Neural crest cell (in vitro differentiated cells): Measurements from ENCODE around the gene DEPDC7. TPM values are rescaled to one million over a fixed set of nuclear protein-coding genes. Genes with fewer than 3 reads are reported as not detected.

Experiments used
- DNase-seq: peaks from one replicate; pipeline ENCODE4 v3.0.0; 2021; ENCODE audit warnings: low read depth, mixed read lengths, low spot score
- H3K27ac Mint-ChIP-seq: one replicate; pipeline ENCODE4 v1.8.0; 2021; ENCODE audit warnings: mild to moderate bottlenecking, mixed read lengths; ENCODE audit not compliant: unreplicated experiment
- H3K27me3 Mint-ChIP-seq: 2 replicates; pipeline ENCODE4 v1.8.0; 2021; ENCODE audit warnings: low read depth, mild to moderate bottlenecking, mixed read lengths
- H3K36me3 Mint-ChIP-seq: 2 replicates; pipeline ENCODE4 v1.8.0; 2021; ENCODE audit warnings: low read depth, mild to moderate bottlenecking, mixed read lengths
- H3K4me1 Mint-ChIP-seq: 2 replicates; pipeline ENCODE4 v1.8.0; 2021; ENCODE audit warnings: mixed read lengths
- H3K4me3 Mint-ChIP-seq: one replicate; pipeline ENCODE4 v1.8.0; 2021; ENCODE audit warnings: mild to moderate bottlenecking, mixed read lengths
- H3K9me3 Mint-ChIP-seq: 2 replicates; pipeline ENCODE4 v1.8.0; 2021; ENCODE audit warnings: mixed read lengths
- total RNA-seq: library from RNA; stranded (reverse); gene quantifications from 2 replicates; pipeline ENCODE4 v1.2.1, GENCODE V29; 2021
- TF ChIP-seq, protein P1 (sequence below): fragments of 200-600 bp; sonication (generic); conservative IDR thresholded peaks from 2 replicates; pipeline ENCODE4 v1.5.0; 2021; ENCODE audit warnings: antibody characterized with exemption, mild to moderate bottlenecking

DEPDC7 gene
- total RNA-seq, 1 donor from 2014 or later: 3.9 TPM

DNA sequence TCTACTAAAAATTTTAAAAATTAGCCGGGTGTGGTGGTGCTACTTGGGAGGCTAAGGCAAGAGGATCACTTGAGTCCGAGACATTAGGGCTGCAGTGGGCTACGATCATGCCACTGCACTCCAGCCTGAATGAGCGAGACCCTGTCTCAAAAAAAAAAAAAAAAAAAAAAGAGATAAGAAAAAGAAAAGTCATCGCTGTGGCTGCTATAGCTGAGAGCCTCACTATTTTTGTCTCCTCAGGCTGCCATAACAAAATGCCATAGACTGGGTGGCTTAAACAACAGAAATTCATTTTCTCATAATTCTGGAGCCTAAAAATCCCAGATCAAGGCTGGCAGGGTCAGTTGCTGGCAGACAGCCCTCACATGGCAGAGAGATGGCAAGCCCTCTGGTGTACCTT lies 30.1 kb upstream of the DEPDC7 start:
- TF ChIP-seq, protein P1, sequence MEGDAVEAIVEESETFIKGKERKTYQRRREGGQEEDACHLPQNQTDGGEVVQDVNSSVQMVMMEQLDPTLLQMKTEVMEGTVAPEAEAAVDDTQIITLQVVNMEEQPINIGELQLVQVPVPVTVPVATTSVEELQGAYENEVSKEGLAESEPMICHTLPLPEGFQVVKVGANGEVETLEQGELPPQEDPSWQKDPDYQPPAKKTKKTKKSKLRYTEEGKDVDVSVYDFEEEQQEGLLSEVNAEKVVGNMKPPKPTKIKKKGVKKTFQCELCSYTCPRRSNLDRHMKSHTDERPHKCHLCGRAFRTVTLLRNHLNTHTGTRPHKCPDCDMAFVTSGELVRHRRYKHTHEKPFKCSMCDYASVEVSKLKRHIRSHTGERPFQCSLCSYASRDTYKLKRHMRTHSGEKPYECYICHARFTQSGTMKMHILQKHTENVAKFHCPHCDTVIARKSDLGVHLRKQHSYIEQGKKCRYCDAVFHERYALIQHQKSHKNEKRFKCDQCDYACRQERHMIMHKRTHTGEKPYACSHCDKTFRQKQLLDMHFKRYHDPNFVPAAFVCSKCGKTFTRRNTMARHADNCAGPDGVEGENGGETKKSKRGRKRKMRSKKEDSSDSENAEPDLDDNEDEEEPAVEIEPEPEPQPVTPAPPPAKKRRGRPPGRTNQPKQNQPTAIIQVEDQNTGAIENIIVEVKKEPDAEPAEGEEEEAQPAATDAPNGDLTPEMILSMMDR: no peak
- Mint-ChIP-seq H3K27ac (no peak overlapping the region), H3K36me3 (peaks cover 4% of the 10 kb centered on the region), H3K27me3 (no peaks in the 10 kb centered on the region), H3K4me3 (no peak overlapping the region), H3K4me1 (no peaks in the 10 kb centered on the region), H3K9me3 (peaks cover 4% of the 10 kb centered on the region)
- no peak for DNase-seq

DNA sequence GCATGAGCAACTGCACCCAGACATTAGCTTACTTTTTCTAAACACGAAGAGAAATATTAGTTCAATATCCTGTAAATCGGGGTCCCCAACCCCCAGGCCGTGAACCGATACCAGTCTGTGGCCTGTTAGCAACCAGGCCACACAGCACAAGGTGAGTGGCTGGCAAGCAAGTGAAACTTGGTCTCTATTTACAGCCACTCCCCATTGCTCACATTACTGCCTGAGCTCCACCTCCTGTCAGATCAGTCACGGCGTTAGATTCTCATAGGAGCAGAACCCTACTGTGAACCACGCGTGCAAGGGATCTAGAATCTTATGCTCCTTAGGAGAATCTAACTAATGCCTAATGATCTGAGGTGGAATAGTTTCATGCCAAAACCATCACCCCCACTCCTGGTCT lies 27.8 kb upstream of the DEPDC7 start:
- H3K27ac Mint-ChIP-seq: no peak overlapping the region
- peaks cover 3% of the 10 kb centered on the region for H3K27me3 Mint-ChIP-seq
- no peak for DNase-seq
- H3K4me3 Mint-ChIP-seq: no peak overlapping the region
- TF ChIP-seq, protein P1: no peak
- peaks cover 10% of the 10 kb centered on the region for H3K9me3 Mint-ChIP-seq
- peaks cover 9% of the 10 kb centered on the region for H3K36me3 Mint-ChIP-seq
- H3K4me1 Mint-ChIP-seq: no peaks in the 10 kb centered on the region

DNA sequence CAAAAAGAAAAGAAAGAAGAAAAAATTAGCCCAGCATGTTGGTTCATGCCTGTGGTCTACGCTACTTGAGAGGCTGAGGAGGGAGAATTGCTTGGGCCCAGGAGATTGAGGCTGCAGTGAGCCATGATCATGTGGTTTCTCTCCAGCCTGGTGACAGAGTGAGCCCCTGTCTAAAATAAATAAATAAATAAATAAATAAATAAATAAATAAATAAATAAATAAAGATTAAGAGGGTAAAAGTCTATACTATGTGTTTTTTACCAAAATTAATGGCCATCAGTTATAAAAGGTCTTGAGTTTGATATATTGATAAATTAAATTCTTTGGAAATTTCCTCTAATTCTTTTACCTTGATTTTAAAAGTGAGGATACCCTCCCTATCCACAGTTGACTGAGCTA lies 25.2 kb upstream of the DEPDC7 start:
- TF ChIP-seq, protein P1: no peak
- H3K9me3 Mint-ChIP-seq: peaks cover 10% of the 10 kb centered on the region
- no peak overlapping the region for H3K4me3 Mint-ChIP-seq
- no peaks in the 10 kb centered on the region for H3K4me1 Mint-ChIP-seq
- no peak overlapping the region for H3K27ac Mint-ChIP-seq
- H3K36me3 Mint-ChIP-seq: peaks cover 9% of the 10 kb centered on the region
- H3K27me3 Mint-ChIP-seq: peaks cover 17% of the 10 kb centered on the region
- no peak for DNase-seq

DNA sequence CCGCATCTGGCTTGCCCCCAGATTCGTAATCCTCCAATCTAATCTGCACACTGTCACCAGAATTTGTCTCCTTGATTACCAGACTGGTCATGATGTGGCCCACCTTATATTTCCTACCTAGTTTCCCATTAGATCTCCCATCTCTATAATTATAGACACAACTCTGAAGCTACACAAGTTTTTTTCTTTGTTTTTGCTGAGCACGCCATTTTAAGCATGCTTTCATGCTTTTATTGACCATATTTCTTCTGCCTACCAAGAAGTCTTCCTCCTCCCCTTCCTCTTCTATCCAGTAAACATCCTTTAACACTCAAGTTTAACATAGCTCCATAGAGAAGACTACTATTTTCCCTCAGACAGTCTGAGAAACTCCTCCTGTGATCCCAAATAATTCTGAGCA lies 24.3 kb upstream of the DEPDC7 start:
- no peak for DNase-seq
- TF ChIP-seq, protein P1: no peak
- no peak overlapping the region for H3K4me3 Mint-ChIP-seq
- no peaks in the 10 kb centered on the region for H3K4me1 Mint-ChIP-seq
- peaks cover 10% of the 10 kb centered on the region for H3K9me3 Mint-ChIP-seq
- peaks cover 27% of the 10 kb centered on the region for H3K27me3 Mint-ChIP-seq
- peaks cover 9% of the 10 kb centered on the region for H3K36me3 Mint-ChIP-seq
- no peak overlapping the region for H3K27ac Mint-ChIP-seq

DNA sequence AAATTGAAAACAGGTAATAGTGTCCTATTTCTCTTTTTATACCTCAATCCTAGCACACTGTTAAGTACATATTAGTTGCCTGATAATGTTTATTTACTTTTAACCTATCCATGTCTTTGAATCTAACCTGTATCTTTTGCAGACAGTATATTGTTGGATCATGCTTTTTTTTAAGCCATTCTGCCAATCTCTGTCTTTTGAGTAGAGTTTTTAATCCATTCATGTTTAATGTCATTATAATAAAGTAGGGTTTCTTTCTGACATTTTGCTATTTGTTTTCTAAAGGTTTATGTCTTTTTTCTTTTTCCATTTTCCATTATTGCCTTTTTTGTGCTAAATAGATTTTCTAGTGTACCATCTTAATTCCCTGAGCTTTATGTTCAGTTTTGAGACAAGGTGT lies 23.8 kb upstream of the DEPDC7 start:
- Mint-ChIP-seq H3K9me3 (peaks cover 10% of the 10 kb centered on the region), H3K4me1 (no peaks in the 10 kb centered on the region), H3K36me3 (peaks cover 9% of the 10 kb centered on the region), H3K27me3 (peaks cover 31% of the 10 kb centered on the region), H3K4me3 (no peak overlapping the region), H3K27ac (no peak overlapping the region)
- DNase-seq: no peak
- TF ChIP-seq, protein P1: no peak

DNA sequence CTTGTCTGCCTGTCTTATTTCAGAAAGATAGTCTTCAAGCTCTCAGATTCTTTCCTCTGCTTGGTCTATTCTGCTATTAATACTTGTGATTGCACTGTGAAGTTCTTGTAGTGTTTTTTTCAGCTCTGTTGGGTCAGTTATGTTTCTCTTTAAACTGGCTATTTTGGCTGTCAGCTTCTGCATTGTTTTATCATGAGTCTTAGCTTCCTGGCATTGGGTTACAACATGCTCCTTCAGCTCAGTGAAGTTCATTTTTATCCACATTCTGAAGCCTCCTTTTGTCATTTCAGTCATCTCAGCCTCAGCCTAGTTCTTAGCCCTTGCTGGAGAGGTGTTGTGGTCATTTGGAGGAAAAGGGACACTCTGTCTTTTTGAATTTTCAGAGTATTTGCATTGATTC lies 15.5 kb upstream of the DEPDC7 start:
- Mint-ChIP-seq H3K27me3 (peaks cover 22% of the 10 kb centered on the region), H3K9me3 (peaks cover 6% of the 10 kb centered on the region), H3K36me3 (peaks cover 4% of the 10 kb centered on the region), H3K4me3 (no peak overlapping the region), H3K27ac (no peak overlapping the region), H3K4me1 (no peaks in the 10 kb centered on the region)
- TF ChIP-seq, protein P1: no peak
- no peak for DNase-seq
